Lower leg skin (tissue), 4 donors: Measurements from ENCODE around the gene KLHDC1. TPM values are rescaled to one million over a fixed set of nuclear protein-coding genes. Genes with fewer than 3 reads are reported as not detected.
"Not testable (repeated sequence)": the region's sequence is repeated elsewhere in the genome, so short reads cannot be mapped to it uniquely, and the experiment has no call there.

Source experiments
- DNase-seq, 2 donors: peaks; one replicate each; pipeline ENCODE4 v3.0.0-alpha.2; 2019; ENCODE audit warnings: low spot score in 2 of 2
- H3K4me3 ChIP-seq: fragments of 200-600 bp; sonication (generic); 2 replicates; pipeline ENCODE4 v1.5.1; 2017; ENCODE audit warnings: mild to moderate bottlenecking, low read depth; ENCODE audit not compliant: poor library complexity, severe bottlenecking
- POLR2A ChIP-seq, 2 donors: fragments of 450-650 bp; IDR thresholded peaks; one replicate each; pipeline ENCODE4 v1.6.1; 2016 to 2017; ENCODE audit warnings: antibody characterized with exemption in 2 of 2, mild to moderate bottlenecking in 1 of 2, moderate library complexity in 1 of 2
- WGBS, 2 donors: methylation state at CpG; one replicate each; pipeline ENCODE4 v1.1.5; 2018; 5-methylcytosine and 5-hydroxymethylcytosine counted together
- intact Hi-C: fragments of 100-400 bp; cut with DNase I; formaldehyde crosslinking; loops from one replicate; pipeline ENCODE4 v1.15.0; 2023; ENCODE audit warnings: low total_unique reads
- total RNA-seq, 4 donors: library from RNA; depleted of rRNA; stranded (reverse); fragments of >200 nt; gene quantifications; one replicate each; pipeline ENCODE4 v1.1.0, GENCODE V29; 2016
- TF ChIP-seq, protein P1 (sequence below), 3 donors: fragments of 450-650 bp; IDR thresholded peaks; one replicate each; pipeline ENCODE4 v1.5.1; 2016; ENCODE audit warnings: antibody characterized with exemption in 3 of 3, mild to moderate bottlenecking in 3 of 3, moderate library complexity in 2 of 3

Gene KLHDC1, protein sequence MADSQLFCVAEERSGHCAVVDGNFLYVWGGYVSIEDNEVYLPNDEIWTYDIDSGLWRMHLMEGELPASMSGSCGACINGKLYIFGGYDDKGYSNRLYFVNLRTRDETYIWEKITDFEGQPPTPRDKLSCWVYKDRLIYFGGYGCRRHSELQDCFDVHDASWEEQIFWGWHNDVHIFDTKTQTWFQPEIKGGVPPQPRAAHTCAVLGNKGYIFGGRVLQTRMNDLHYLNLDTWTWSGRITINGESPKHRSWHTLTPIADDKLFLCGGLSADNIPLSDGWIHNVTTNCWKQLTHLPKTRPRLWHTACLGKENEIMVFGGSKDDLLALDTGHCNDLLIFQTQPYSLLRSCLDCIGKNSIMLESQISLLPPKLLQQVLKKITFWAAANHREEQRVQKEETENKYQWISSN
- total RNA-seq: 1 to 10 TPM; 3.4 to 5.6 (median 4.7) TPM

DNA sequence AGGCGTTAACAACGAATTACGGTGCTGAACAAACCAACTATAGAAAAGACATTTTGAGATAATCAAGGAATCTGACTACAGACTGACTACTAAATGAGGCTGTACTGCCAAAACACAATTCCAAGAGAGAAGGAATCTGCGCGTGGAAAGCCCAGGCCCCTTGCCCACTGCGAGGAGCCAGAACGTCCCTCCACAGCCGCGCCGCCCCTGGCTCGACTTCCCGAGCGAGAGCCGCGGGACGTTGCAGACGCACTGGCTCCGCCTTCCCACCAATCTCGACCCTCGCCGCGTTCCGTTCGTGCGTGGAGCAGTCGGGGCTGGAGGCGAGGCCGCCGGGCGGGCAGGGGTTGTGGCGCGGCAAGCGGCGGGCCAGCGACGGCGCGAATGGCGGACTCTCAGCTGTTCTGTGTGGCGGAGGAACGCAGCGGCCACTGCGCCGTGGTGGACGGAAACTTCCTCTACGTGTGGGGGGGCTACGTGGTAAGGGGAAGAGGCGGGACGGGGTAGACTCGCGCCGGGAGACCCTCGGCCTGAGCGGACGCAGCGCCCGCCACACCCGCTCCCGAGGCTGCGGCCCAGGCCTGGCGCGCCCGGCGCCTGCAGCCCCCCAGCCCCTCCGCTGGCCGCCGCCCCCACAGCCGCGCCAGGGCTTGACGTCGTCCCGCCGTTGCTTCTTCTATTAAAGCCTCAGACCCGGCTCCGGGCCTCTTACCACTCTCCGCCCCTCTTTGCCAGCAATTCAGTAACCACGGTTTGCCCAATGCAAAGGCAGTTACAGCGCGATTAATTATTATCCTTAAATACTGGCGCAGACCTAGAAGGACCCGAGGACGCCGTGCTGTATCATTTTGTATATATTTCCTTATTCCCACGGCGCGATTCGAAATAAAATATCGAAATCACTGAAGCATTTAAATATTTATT, at the start of gene KLHDC1:
Gene KLHDC1, plus strand, starts transcription at position 310 of the 924 bp plus-strand sequence. Its CDS starts 75 bp downstream, at position 385.
- 0 to 1% methylated on average over 62 to 76 of the region's 88 CpGs for WGBS, 2 donors
- H3K4me3 ChIP-seq: peak within 1 kb of the TSS; percentile 70
- intact Hi-C loops: no loop called here
- peak; percentile 79 to 97 for DNase-seq
- TF ChIP-seq, protein P1, sequence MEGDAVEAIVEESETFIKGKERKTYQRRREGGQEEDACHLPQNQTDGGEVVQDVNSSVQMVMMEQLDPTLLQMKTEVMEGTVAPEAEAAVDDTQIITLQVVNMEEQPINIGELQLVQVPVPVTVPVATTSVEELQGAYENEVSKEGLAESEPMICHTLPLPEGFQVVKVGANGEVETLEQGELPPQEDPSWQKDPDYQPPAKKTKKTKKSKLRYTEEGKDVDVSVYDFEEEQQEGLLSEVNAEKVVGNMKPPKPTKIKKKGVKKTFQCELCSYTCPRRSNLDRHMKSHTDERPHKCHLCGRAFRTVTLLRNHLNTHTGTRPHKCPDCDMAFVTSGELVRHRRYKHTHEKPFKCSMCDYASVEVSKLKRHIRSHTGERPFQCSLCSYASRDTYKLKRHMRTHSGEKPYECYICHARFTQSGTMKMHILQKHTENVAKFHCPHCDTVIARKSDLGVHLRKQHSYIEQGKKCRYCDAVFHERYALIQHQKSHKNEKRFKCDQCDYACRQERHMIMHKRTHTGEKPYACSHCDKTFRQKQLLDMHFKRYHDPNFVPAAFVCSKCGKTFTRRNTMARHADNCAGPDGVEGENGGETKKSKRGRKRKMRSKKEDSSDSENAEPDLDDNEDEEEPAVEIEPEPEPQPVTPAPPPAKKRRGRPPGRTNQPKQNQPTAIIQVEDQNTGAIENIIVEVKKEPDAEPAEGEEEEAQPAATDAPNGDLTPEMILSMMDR (IDR thresholded peaks at IDR 0.05): no peak
- TF ChIP-seq POLR2A (IDR thresholded peaks at IDR 0.05): no peak

GRCh38 chr14:49653508-49653907, 39.4 kb upstream of the KLHDC1 start:
- intact Hi-C loops: no loop called here
- no peak overlapping the region for H3K4me3 ChIP-seq
- no peak for DNase-seq
- WGBS, 2 donors: 96% methylated on average over 6 of the region's 6 CpGs
- TF ChIP-seq POLR2A (IDR thresholded peaks at IDR 0.05): no peak
- TF ChIP-seq, protein P1 (IDR thresholded peaks at IDR 0.05): no peak

DNA sequence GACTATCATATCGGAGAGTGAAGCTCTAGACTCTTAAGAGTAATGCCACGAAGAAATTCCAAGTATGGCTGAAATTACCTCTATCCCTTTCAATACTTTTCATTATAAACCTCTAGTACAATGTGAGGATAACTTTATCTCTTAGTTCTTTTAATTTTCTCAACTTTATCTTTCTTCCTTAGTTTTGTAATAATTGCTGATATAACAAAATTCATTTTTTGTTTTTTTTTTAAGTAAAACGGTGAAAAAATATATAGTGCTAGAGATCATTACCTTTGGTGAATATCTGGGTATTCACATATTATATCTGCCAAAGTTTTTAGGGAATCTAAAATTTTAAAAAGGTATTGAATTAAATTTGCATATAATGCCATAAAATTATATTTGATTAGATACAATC, 38.4 kb upstream of the KLHDC1 start:
- TF ChIP-seq POLR2A (IDR thresholded peaks at IDR 0.05): no peak
- TF ChIP-seq, protein P1 (IDR thresholded peaks at IDR 0.05): no peak
- intact Hi-C loops: no loop called here
- no peak for DNase-seq
- 96 to 97% methylated on average over 3 of the region's 3 CpGs for WGBS, 2 donors
- no peak overlapping the region for H3K4me3 ChIP-seq

GRCh38 chr14:49657500-49657899, 35.4 kb upstream of the KLHDC1 start:
- 76 to 78% methylated on average over 6 of the region's 6 CpGs for WGBS, 2 donors
- H3K4me3 ChIP-seq, DNase-seq, intact Hi-C loops: not testable (repeated sequence)

GRCh38 chr14:49659526-49660455, 33.1 kb upstream of the KLHDC1 start:
- intact Hi-C loops: no loop called here
- TF ChIP-seq, protein P1 (IDR thresholded peaks at IDR 0.05): no peak
- TF ChIP-seq POLR2A (IDR thresholded peaks at IDR 0.05): no peak
- WGBS, 2 donors: 85 to 88% methylated on average over 2 of the region's 2 CpGs
- DNase-seq: no peak
- H3K4me3 ChIP-seq: no peak overlapping the region
